Measurements from ENCODE around the gene FOXI3. TPM values are rescaled to one million over a fixed set of nuclear protein-coding genes. Genes with fewer than 3 reads are reported as not detected.
"Not testable (repeated sequence)": the region's sequence is repeated elsewhere in the genome, so short reads cannot be mapped to it uniquely, and the experiment has no call there.

The FOXI3 gene
- total RNA-seq, 2 donors from 2014 or later, result not detected

DNA sequence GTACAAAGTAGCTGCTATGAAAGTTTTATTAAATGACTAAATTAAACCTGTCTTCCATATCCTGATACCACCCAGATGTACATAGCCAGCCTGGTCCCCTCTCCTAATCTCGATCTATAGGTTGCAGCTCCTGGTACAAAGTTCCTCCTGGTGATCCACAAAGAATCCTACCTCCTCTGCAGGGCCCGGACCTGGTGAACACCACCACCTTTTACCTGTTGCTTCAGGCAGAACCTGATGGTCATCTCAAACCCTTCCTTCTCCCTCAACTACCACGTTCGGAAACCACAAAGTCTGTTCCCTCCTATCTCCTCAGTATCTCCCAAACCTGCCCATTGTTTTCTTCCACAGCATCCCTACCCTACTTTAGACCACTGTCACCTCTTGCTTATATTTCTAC lies 15.5 kb downstream of the FOXI3 start:
- Histone ChIP-seq H3K9me3 (no peaks in the 10 kb centered on the region), H3K4me1 (no peaks in the 10 kb centered on the region), H3K27me3 (no peaks in the 10 kb centered on the region), H3K4me3 (no peak overlapping the region), H3K36me3 (no peaks in the 10 kb centered on the region), H3K27ac (no peak overlapping the region), H3K9ac (ENCODE audit: low read depth in 2 of 2, low read length in 2 of 2) (no peak overlapping the region)
- DNase-seq, result no peak
- TF ChIP-seq CTCF (IDR thresholded peaks at IDR 0.05), result no peak
- intact Hi-C loops (cut with DNase I), result no loop called here

GRCh38 chr2:88429929-88430328 lies 22.6 kb downstream of the FOXI3 start:
- H3K9ac ChIP-seq (ENCODE audit: low read depth in 2 of 2, low read length in 2 of 2), result no peak overlapping the region
- no peak overlapping the region for H3K27ac ChIP-seq
- no peak overlapping the region for H3K4me3 ChIP-seq
- intact Hi-C loops (cut with DNase I), result no loop called here
- no peak for DNase-seq
- no peaks in the 10 kb centered on the region for H3K27me3 ChIP-seq
- no peak for TF ChIP-seq CTCF (IDR thresholded peaks at IDR 0.05)
- no peaks in the 10 kb centered on the region for H3K4me1 ChIP-seq
- H3K9me3 ChIP-seq, result no peaks in the 10 kb centered on the region
- H3K36me3 ChIP-seq, result no peaks in the 10 kb centered on the region

- H3K4me3 ChIP-seq, result no peak overlapping the region
- H3K36me3 ChIP-seq, result no peaks in the 10 kb centered on the region
- no peaks in the 10 kb centered on the region for H3K9me3 ChIP-seq
- no peaks in the 10 kb centered on the region for H3K27me3 ChIP-seq
- H3K9ac ChIP-seq (ENCODE audit: low read depth in 2 of 2, low read length in 2 of 2), result no peak overlapping the region
- H3K4me1 ChIP-seq, result no peaks in the 10 kb centered on the region
- TF ChIP-seq CTCF (IDR thresholded peaks at IDR 0.05), result no peak
- DNase-seq, result no peak
- no peak overlapping the region for H3K27ac ChIP-seq
- intact Hi-C loops (cut with DNase I), result no loop called here
These were observed 28.8 kb downstream of the FOXI3 start for GRCh38 chr2:88423733-88424132.

GRCh38 chr2:88419051-88419450 lies 33.4 kb downstream of the FOXI3 start:
- H3K9me3 ChIP-seq; H3K27me3 ChIP-seq; H3K4me3 ChIP-seq; H3K36me3 ChIP-seq; intact Hi-C loops (cut with DNase I); H3K4me1 ChIP-seq; H3K27ac ChIP-seq; H3K9ac ChIP-seq (ENCODE audit: low read depth in 2 of 2, low read length in 2 of 2); DNase-seq: not testable (repeated sequence)

- Histone ChIP-seq H3K27me3 (no peaks in the 10 kb centered on the region), H3K36me3 (no peaks in the 10 kb centered on the region), H3K9ac (ENCODE audit: low read depth in 2 of 2, low read length in 2 of 2) (no peak overlapping the region), H3K9me3 (no peaks in the 10 kb centered on the region), H3K27ac (no peak overlapping the region), H3K4me3 (no peak overlapping the region), H3K4me1 (no peaks in the 10 kb centered on the region)
- intact Hi-C loops (cut with DNase I), result no loop called here
- DNase-seq, result no peak
- no peak for TF ChIP-seq CTCF (IDR thresholded peaks at IDR 0.05)
These were observed 36.4 kb downstream of the FOXI3 start for GRCh38 chr2:88416016-88416663.

DNA sequence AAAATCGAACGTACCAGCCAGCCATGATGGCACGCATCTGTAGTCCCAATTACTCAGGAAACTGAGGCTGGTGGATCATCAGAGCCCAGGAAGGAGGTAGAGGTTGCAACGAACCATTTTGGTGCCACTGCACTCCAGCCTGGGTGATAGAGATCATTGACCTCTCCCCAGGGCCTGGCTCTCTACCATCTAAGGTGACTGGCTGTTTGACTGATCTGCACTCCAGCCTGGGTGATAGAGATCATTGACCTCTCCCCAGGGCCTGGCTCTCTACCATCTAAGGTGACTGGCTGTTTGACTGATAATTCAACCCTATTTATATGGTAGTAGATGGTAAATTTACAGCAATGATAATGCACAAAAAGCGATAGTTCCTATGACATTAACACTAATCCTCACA lies 43.6 kb downstream of the FOXI3 start:
- H3K9ac ChIP-seq (ENCODE audit: low read depth in 2 of 2, low read length in 2 of 2); H3K27me3 ChIP-seq; H3K27ac ChIP-seq; DNase-seq; H3K36me3 ChIP-seq; H3K4me1 ChIP-seq; H3K4me3 ChIP-seq; H3K9me3 ChIP-seq; intact Hi-C loops (cut with DNase I): not testable (repeated sequence)

Measured in colonic mucosa (tissue), 4 donors.